CD4-positive, alpha-beta T cell treated with Interleukin-17A for 1 hour (primary cell): Measurements from ENCODE around the gene HSF4.

ENCODE experiments used
- DNase-seq: peaks from one replicate; pipeline ENCODE4 v3.0.0-alpha.2; 2020

HSF4 gene

GRCh38 chr16:67187175-67187890, 22.8 kb downstream of the HSF4 start:
- DNase-seq = no peak

- DNase-seq = no peak
Observed at GRCh38 chr16:67188323-67188722, 23.8 kb downstream of the HSF4 start.

- DNase-seq = no peak
Observed at GRCh38 chr16:67188798-67189197, 24.3 kb downstream of the HSF4 start.

- no peak for DNase-seq
Observed at GRCh38 chr16:67190041-67190440, 25.5 kb downstream of the HSF4 start, which contains the start of gene EXOC3L1. EXOC3L1 (minus strand) TSS chr16:67190136; CDS start chr16:67189676, 460 bp downstream.

GRCh38 chr16:67190448-67191399, 26.2 kb downstream of the HSF4 start:
- no peak for DNase-seq

GRCh38 chr16:67191411-67191994, 27.0 kb downstream of the HSF4 start:
- no peak for DNase-seq

GRCh38 chr16:67191995-67192681, 27.6 kb downstream of the HSF4 start, which contains the start of gene E2F4:
E2F4 (plus strand) TSS chr16:67192155; CDS start chr16:67192228, 73 bp downstream.
- DNase-seq = peak; percentile 90

- DNase-seq = no peak
Observed at GRCh38 chr16:67192781-67193361, 28.3 kb downstream of the HSF4 start.

GRCh38 chr16:67193536-67193935, 29.0 kb downstream of the HSF4 start:
- DNase-seq = no peak

GRCh38 chr16:67194260-67194659, 29.7 kb downstream of the HSF4 start:
- DNase-seq = no peak

- DNase-seq = no peak
Observed at GRCh38 chr16:67195676-67196075, 31.1 kb downstream of the HSF4 start.

GRCh38 chr16:67196881-67197280, 32.3 kb downstream of the HSF4 start:
- DNase-seq = no peak

GRCh38 chr16:67197704-67198103, 33.2 kb downstream of the HSF4 start:
- no peak for DNase-seq

GRCh38 chr16:67198238-67198734, 33.7 kb downstream of the HSF4 start:
- peak; percentile 32 for DNase-seq

- DNase-seq = no peak
Observed at GRCh38 chr16:67199011-67199807, 34.7 kb downstream of the HSF4 start, which contains the start of gene ELMO3. ELMO3 (plus strand) TSS chr16:67199131; CDS start chr16:67199327, 196 bp downstream.

GRCh38 chr16:67199808-67200198, 35.3 kb downstream of the HSF4 start:
- no peak for DNase-seq

- no peak for DNase-seq
Observed at GRCh38 chr16:67200491-67200890, 35.9 kb downstream of the HSF4 start.

- DNase-seq = no peak
Observed at GRCh38 chr16:67201411-67202345, 37.1 kb downstream of the HSF4 start.

- DNase-seq = no peak
Observed at GRCh38 chr16:67202426-67202825, 37.9 kb downstream of the HSF4 start.

- DNase-seq = no peak
Observed at GRCh38 chr16:67202956-67203493, 38.5 kb downstream of the HSF4 start.
